Gastroesophageal sphincter (tissue), 3 donors: Measurements from ENCODE around the gene ATP8A1.

Experiments used
- EP300 ChIP-seq: sonication (generic); formaldehyde crosslinking; IDR thresholded peaks from one replicate; pipeline ENCODE4 v1.6.1; 2017; ENCODE audit warnings: antibody characterized with exemption, mild to moderate bottlenecking
- POLR2A ChIP-seq, 2 donors: fragments of 450-650 bp; IDR thresholded peaks; one replicate each; pipeline ENCODE4 v1.6.1; 2017; ENCODE audit warnings: antibody characterized with exemption in 2 of 2, mild to moderate bottlenecking in 2 of 2, moderate library complexity in 1 of 2
- POLR2AphosphoS5 ChIP-seq: sonication (generic); formaldehyde crosslinking; IDR thresholded peaks from one replicate; pipeline ENCODE4 v1.6.1; 2017; ENCODE audit warnings: antibody characterized with exemption
- TF ChIP-seq, protein P1 (sequence below), 4 experiments: fragments of 200-600 bp in 2 of 4; fragments of 450-650 bp in 2 of 4; sonication (generic) in 1 of 4; IDR thresholded peaks; one replicate each; pipeline ENCODE4 v1.5.1; 2017 to 2019; ENCODE audit warnings: antibody characterized with exemption in 4 of 4, mild to moderate bottlenecking in 2 of 4, moderate library complexity in 2 of 4

- TF ChIP-seq, protein P1, sequence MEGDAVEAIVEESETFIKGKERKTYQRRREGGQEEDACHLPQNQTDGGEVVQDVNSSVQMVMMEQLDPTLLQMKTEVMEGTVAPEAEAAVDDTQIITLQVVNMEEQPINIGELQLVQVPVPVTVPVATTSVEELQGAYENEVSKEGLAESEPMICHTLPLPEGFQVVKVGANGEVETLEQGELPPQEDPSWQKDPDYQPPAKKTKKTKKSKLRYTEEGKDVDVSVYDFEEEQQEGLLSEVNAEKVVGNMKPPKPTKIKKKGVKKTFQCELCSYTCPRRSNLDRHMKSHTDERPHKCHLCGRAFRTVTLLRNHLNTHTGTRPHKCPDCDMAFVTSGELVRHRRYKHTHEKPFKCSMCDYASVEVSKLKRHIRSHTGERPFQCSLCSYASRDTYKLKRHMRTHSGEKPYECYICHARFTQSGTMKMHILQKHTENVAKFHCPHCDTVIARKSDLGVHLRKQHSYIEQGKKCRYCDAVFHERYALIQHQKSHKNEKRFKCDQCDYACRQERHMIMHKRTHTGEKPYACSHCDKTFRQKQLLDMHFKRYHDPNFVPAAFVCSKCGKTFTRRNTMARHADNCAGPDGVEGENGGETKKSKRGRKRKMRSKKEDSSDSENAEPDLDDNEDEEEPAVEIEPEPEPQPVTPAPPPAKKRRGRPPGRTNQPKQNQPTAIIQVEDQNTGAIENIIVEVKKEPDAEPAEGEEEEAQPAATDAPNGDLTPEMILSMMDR (IDR thresholded peaks at IDR 0.05): no peak
- TF ChIP-seq POLR2AphosphoS5: no peak
- TF ChIP-seq EP300: no peak
- TF ChIP-seq POLR2A (IDR thresholded peaks at IDR 0.05): no peak
Measured at GRCh38 chr4:42640613-42641012, 16.3 kb downstream of the ATP8A1 start.
